ENCODE measurements around the gene THADA.

DNA sequence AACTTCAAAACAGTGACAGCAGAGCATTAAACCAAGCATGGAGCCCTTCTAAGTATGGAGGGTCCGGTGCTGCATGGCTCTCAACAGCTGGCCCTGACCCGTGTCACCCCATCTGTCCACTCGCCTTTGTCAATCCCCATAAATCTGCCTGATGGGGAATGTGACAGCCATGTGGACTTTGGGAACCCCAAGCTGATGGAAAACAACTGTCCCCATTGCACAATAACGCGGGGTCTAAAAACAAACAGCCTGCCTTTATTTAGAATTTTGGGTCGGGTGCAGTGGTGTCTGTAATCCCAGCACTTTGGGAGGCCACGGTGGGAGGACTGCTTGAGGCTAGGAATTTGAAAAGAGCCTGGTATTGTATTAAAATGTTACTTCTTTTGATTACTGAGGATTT lies 17.1 kb upstream of the THADA start:
- TF ChIP-seq CTCF (optimal IDR thresholded peaks at IDR 0.05 in 1 of 3, IDR thresholded peaks at IDR 0.05 in 1 of 3, conservative IDR thresholded peaks at IDR 0.05 in 1 of 3; ENCODE audit: extremely low read depth in 1 of 3, insufficient read depth in 2 of 3, low read length in 3 of 3), result no peak
- TF ChIP-seq EZH2 (IDR thresholded peaks at IDR 0.05; ENCODE audit: low read length), result no peak

Measured in keratinocyte (primary cell).